HG02798 (cell line): Measurements from ENCODE around the gene A3GALT2.

Experiments used
- ATAC-seq: cut with Tn5 transposase; IDR thresholded peaks from one replicate; pipeline ENCODE4 v1.9.1; 2021; ENCODE audit warnings: mild to moderate bottlenecking; ENCODE audit not compliant: unreplicated experiment, poor library complexity

A3GALT2 gene

GRCh38 chr1:33275195-33275594 lies 45.7 kb downstream of the A3GALT2 start:
- ATAC-seq: no peak

GRCh38 chr1:33274446-33274845 lies 46.5 kb downstream of the A3GALT2 start:
- ATAC-seq: no peak

- ATAC-seq: no peak
Observed at GRCh38 chr1:33273961-33274371, 46.9 kb downstream of the A3GALT2 start.

GRCh38 chr1:33273406-33273805 lies 47.5 kb downstream of the A3GALT2 start:
- ATAC-seq: no peak

- ATAC-seq: no peak
Observed at GRCh38 chr1:33272930-33273329, 48.0 kb downstream of the A3GALT2 start.

GRCh38 chr1:33272509-33272908 lies 48.4 kb downstream of the A3GALT2 start:
- no peak for ATAC-seq

- ATAC-seq: no peak
Observed at GRCh38 chr1:33271666-33272505, 49.0 kb downstream of the A3GALT2 start.

- no peak for ATAC-seq
Observed at GRCh38 chr1:33270808-33271465, 50.0 kb downstream of the A3GALT2 start.

- no peak for ATAC-seq
Observed at GRCh38 chr1:33270379-33270778, 50.5 kb downstream of the A3GALT2 start.

GRCh38 chr1:33269621-33270020 lies 51.3 kb downstream of the A3GALT2 start:
- ATAC-seq: no peak

GRCh38 chr1:33268927-33269610 lies 51.8 kb downstream of the A3GALT2 start:
- ATAC-seq: no peak

- no peak for ATAC-seq
Observed at GRCh38 chr1:33268457-33268856, 52.4 kb downstream of the A3GALT2 start.

- no peak for ATAC-seq
Observed at GRCh38 chr1:33267468-33268205, 53.3 kb downstream of the A3GALT2 start.

- ATAC-seq: no peak
Observed at GRCh38 chr1:33266766-33267165, 54.1 kb downstream of the A3GALT2 start.

GRCh38 chr1:33265780-33266605 lies 54.9 kb downstream of the A3GALT2 start:
- ATAC-seq: no peak

GRCh38 chr1:33263890-33264504 lies 56.9 kb downstream of the A3GALT2 start:
- no peak for ATAC-seq

GRCh38 chr1:33261344-33261743 lies 59.6 kb downstream of the A3GALT2 start:
- no peak for ATAC-seq

GRCh38 chr1:33260439-33260838 lies 60.5 kb downstream of the A3GALT2 start:
- no peak for ATAC-seq

- no peak for ATAC-seq
Observed at GRCh38 chr1:33259879-33260278, 61.0 kb downstream of the A3GALT2 start.
